Mesendoderm (in vitro differentiated cells): ENCODE data around the gene KCNJ11. TPM values are rescaled to one million over a fixed set of nuclear protein-coding genes. Genes with fewer than 3 reads are reported as not detected.
A peak's percentile ranks its signal among the peaks of the same experiment; 100 is the strongest.

Experiments used
- DNase-seq: peaks from one replicate; pipeline ENCODE4 v3.0.0; 2013
- H2AK5ac ChIP-seq: 2 replicates; pipeline ENCODE4 v1.6.1; 2013; ENCODE audit warnings: low read length, inconsistent platforms
- H2BK120ac ChIP-seq: 2 replicates; pipeline ENCODE4 v1.6.1; 2013; ENCODE audit warnings: low read depth, mild to moderate bottlenecking, low read length, moderate library complexity, mixed read lengths
- H2BK15ac ChIP-seq: replicated peaks from 2 replicates; pipeline ENCODE4 v1.6.1; 2013; ENCODE audit warnings: low read depth, mild to moderate bottlenecking, moderate library complexity
- H2BK5ac ChIP-seq: 2 replicates; pipeline ENCODE4 v1.6.1; 2013; ENCODE audit warnings: low read length, inconsistent platforms
- H3K18ac ChIP-seq: 2 replicates; pipeline ENCODE4 v1.6.1; 2013; ENCODE audit warnings: mild to moderate bottlenecking, low read length, mixed read lengths
- H3K23ac ChIP-seq: one replicate; pipeline ENCODE4 v1.6.1; 2013; ENCODE audit warnings: low read length
- H3K27ac ChIP-seq: 2 replicates; pipeline ENCODE4 v1.5.1; 2013; ENCODE audit warnings: low read depth, mild to moderate bottlenecking, inconsistent platforms, low read length, moderate library complexity
- H3K27me3 ChIP-seq: 2 replicates; pipeline ENCODE4 v1.6.1; 2013; ENCODE audit warnings: low read length, control low read depth, mild to moderate bottlenecking, inconsistent platforms; ENCODE audit not compliant: insufficient read depth, poor library complexity
- H3K36me3 ChIP-seq: 2 replicates; pipeline ENCODE4 v1.6.1; 2013; ENCODE audit warnings: low read length, inconsistent platforms; ENCODE audit not compliant: control insufficient read depth, insufficient read depth
- H3K4ac ChIP-seq: one replicate; pipeline ENCODE4 v1.6.1; 2013; ENCODE audit warnings: low read depth, mild to moderate bottlenecking, low read length, moderate library complexity
- H3K4me1 ChIP-seq: 2 replicates; pipeline ENCODE4 v1.6.1; 2013; ENCODE audit warnings: low read depth, low read length, inconsistent platforms; ENCODE audit not compliant: control insufficient read depth
- H3K4me2 ChIP-seq: 2 replicates; pipeline ENCODE4 v1.6.1; 2013; ENCODE audit warnings: low read length
- H3K4me3 ChIP-seq: 2 replicates; pipeline ENCODE4 v1.5.1; 2013; ENCODE audit warnings: mild to moderate bottlenecking, low read length
- H3K56ac ChIP-seq: one replicate; pipeline ENCODE4 v1.6.1; 2013; ENCODE audit warnings: low read length
- H3K79me1 ChIP-seq: 2 replicates; pipeline ENCODE4 v1.6.1; 2013; ENCODE audit warnings: low read length, inconsistent platforms
- H3K79me2 ChIP-seq: 2 replicates; pipeline ENCODE4 v1.6.1; 2013; ENCODE audit warnings: mild to moderate bottlenecking, low read length; ENCODE audit not compliant: control insufficient read depth, insufficient read depth
- H3K9ac ChIP-seq: 2 replicates; pipeline ENCODE4 v1.6.1; 2013; ENCODE audit warnings: low read length, inconsistent platforms
- H4K5ac ChIP-seq: one replicate; pipeline ENCODE4 v1.6.1; 2013; ENCODE audit warnings: low read length
- H4K8ac ChIP-seq: one replicate; pipeline ENCODE4 v1.6.1; 2013; ENCODE audit warnings: low read depth, mild to moderate bottlenecking, control low read depth, low read length, moderate library complexity
- WGBS: extraction: QIAGEN DNeasy Blood & Tissue Kit; methylation state at CpG from one replicate; pipeline ENCODE4 v1.1.7; 2013; ENCODE audit warnings: low lambda C conversion rate, missing lambda C conversion rate; ENCODE audit not compliant: insufficient coverage; ENCODE audit errors: extremely low coverage; 5-methylcytosine and 5-hydroxymethylcytosine counted together
- polyA plus RNA-seq, 2 experiments: library from polyadenylated mRNA; stranded (reverse); fragments of 200-250 nt; gene quantifications; one replicate each; pipeline ENCODE4 v1.2.3, GENCODE V29; 2013

KCNJ11 gene
- polyA plus RNA-seq (2013, experiment 1 of 2), result 0.65 TPM
- polyA plus RNA-seq (2013, experiment 2 of 2), result 0.91 TPM

DNA sequence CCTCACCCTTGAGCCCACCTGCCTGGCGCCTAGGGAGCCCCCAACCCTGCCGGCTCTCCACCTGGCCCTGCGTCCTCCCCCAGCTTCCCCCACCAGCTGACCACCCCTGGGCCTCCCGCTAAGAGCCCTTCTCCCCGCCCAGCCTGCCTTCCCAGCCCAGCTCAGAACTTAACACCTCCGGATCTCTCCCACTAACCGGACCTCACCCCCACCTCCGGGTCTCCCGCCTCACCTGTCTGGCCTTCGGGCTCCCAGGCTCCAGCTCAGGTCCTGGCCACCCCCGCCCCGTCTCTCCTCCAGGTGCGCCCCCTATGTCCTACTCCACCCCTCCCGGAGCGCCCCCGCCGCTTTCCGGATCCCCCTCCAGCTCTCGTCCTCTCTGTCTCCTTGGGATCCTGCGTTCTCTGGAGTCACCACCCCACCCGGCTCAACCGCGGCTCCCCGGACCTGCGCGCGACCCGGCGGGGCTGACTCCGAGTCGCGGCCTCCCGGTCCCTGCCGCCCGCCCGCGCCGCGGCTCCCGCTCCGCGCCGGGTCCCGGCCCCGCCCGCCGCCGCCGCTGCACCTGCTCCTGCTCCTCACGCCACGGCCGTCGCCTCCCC is at the start of gene KCNJ11:
Gene KCNJ11 (minus strand): TSS at position 51 of the 602 bp plus-strand sequence. CDS start 568 bp downstream, outside the sequence.
- Histone ChIP-seq H2AK5ac (no peak within 1 kb of the TSS), H4K8ac (no peak within 1 kb of the TSS), H3K4ac (no peak within 1 kb of the TSS), H3K27me3 (no peaks in the 10 kb centered on the region), H2BK15ac (no peak within 1 kb of the TSS), H3K9ac (peak within 1 kb of the TSS; percentile 64), H4K5ac (no peak within 1 kb of the TSS), H3K79me1 (no peaks in the 10 kb centered on the region), H3K27ac (no peak within 1 kb of the TSS), H2BK120ac (no peak within 1 kb of the TSS), H3K23ac (no peak within 1 kb of the TSS), H3K4me1 (no peaks in the 10 kb centered on the region), H3K18ac (no peak within 1 kb of the TSS), H3K4me3 (peak within 1 kb of the TSS; percentile 39), H3K36me3 (no peaks in the 10 kb centered on the region), H2BK5ac (no peak within 1 kb of the TSS), H3K79me2 (no peaks in the 10 kb centered on the region), H3K4me2 (peak within 1 kb of the TSS; percentile 66), H3K56ac (peak within 1 kb of the TSS; percentile 89)
- WGBS, result no CpG with 5 or more reads among the region's 53 CpGs
- DNase-seq, result peak; percentile 30

- no peak for DNase-seq
- Histone ChIP-seq H3K18ac (no peak overlapping the region), H2BK15ac (no peak overlapping the region), H3K4me1 (no peaks in the 10 kb centered on the region), H2AK5ac (no peak overlapping the region), H3K4me2 (no peak overlapping the region), H3K4me3 (no peak overlapping the region), H4K8ac (no peak overlapping the region), H3K27ac (no peak overlapping the region), H3K79me2 (no peaks in the 10 kb centered on the region), H2BK5ac (no peak overlapping the region), H3K9ac (no peak overlapping the region), H3K23ac (no peak overlapping the region), H3K4ac (no peak overlapping the region), H2BK120ac (no peak overlapping the region), H4K5ac (no peak overlapping the region), H3K79me1 (no peaks in the 10 kb centered on the region), H3K56ac (no peak overlapping the region), H3K27me3 (no peaks in the 10 kb centered on the region), H3K36me3 (no peaks in the 10 kb centered on the region)
- no CpG with 5 or more reads among the region's 3 CpGs for WGBS
Measured at GRCh38 chr11:17437366-17437765, 48.9 kb upstream of the KCNJ11 start.

- no peaks in the 10 kb centered on the region for H3K4me1 ChIP-seq
Measured at GRCh38 chr11:17434108-17434507, 45.6 kb upstream of the KCNJ11 start.

GRCh38 chr11:17432002-17432401 is 43.5 kb upstream of the KCNJ11 start:
- H2BK120ac ChIP-seq, result no peak overlapping the region
- no peak overlapping the region for H3K4ac ChIP-seq
- H3K18ac ChIP-seq, result no peak overlapping the region
- H4K5ac ChIP-seq, result no peak overlapping the region
- no peak overlapping the region for H3K27ac ChIP-seq
- DNase-seq, result no peak
- no peaks in the 10 kb centered on the region for H3K27me3 ChIP-seq
- WGBS, result no CpG with 5 or more reads among the region's 7 CpGs
- no peaks in the 10 kb centered on the region for H3K79me2 ChIP-seq
- H2BK15ac ChIP-seq, result no peak overlapping the region
- H3K23ac ChIP-seq, result no peak overlapping the region
- H3K4me1 ChIP-seq, result no peaks in the 10 kb centered on the region
- no peak overlapping the region for H3K56ac ChIP-seq
- no peak overlapping the region for H3K4me2 ChIP-seq
- no peak overlapping the region for H3K9ac ChIP-seq
- no peak overlapping the region for H3K4me3 ChIP-seq
- H4K8ac ChIP-seq, result no peak overlapping the region
- no peaks in the 10 kb centered on the region for H3K79me1 ChIP-seq
- no peak overlapping the region for H2BK5ac ChIP-seq
- H2AK5ac ChIP-seq, result no peak overlapping the region
- H3K36me3 ChIP-seq, result no peaks in the 10 kb centered on the region

More at GRCh38 chr11:17434108-17434507, 45.6 kb upstream of the KCNJ11 start:
- H3K4me3 ChIP-seq, result no peak overlapping the region
- no peak overlapping the region for H4K5ac ChIP-seq
- no peak overlapping the region for H2BK15ac ChIP-seq
- no peak overlapping the region for H3K4me2 ChIP-seq
- no peak overlapping the region for H3K4ac ChIP-seq
- DNase-seq, result no peak
- no peaks in the 10 kb centered on the region for H3K27me3 ChIP-seq
- H3K36me3 ChIP-seq, result no peaks in the 10 kb centered on the region
- H3K18ac ChIP-seq, result no peak overlapping the region
- no CpG with 5 or more reads among the region's 4 CpGs for WGBS
- H2BK5ac ChIP-seq, result no peak overlapping the region
- no peak overlapping the region for H4K8ac ChIP-seq
- H3K27ac ChIP-seq, result no peak overlapping the region
- H3K56ac ChIP-seq, result no peak overlapping the region
- H3K23ac ChIP-seq, result no peak overlapping the region
- no peaks in the 10 kb centered on the region for H3K79me2 ChIP-seq
- H2AK5ac ChIP-seq, result no peak overlapping the region
- no peak overlapping the region for H2BK120ac ChIP-seq
- no peaks in the 10 kb centered on the region for H3K79me1 ChIP-seq
- no peak overlapping the region for H3K9ac ChIP-seq

DNA sequence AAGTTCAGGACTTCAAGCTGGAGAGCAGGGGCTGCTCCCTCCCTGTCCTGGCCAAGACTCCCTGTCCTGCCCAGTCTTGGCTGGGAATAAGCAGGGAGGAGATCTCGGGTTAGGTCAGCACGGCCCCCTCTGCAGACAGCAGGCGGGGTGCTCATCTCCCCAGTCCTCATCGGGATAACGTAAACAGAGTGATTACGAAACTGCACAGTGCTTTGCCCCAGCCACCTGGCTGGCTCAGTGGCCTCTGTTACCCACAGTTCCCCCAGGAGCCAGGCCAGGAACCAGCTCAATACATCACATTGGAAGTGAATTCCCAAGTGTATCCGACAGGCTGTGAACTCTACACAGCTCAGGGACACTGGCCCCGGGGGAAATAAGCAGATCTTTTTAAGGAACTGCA is 42.7 kb upstream of the KCNJ11 start:
- Histone ChIP-seq H3K9ac (no peak overlapping the region), H4K8ac (no peak overlapping the region), H3K18ac (no peak overlapping the region), H3K36me3 (no peaks in the 10 kb centered on the region), H3K56ac (no peak overlapping the region), H2BK15ac (no peak overlapping the region), H3K27me3 (no peaks in the 10 kb centered on the region), H2BK5ac (no peak overlapping the region), H3K4ac (no peak overlapping the region), H3K27ac (no peak overlapping the region), H3K4me3 (no peak overlapping the region), H3K23ac (no peak overlapping the region), H2BK120ac (no peak overlapping the region), H4K5ac (no peak overlapping the region), H3K79me1 (no peaks in the 10 kb centered on the region), H3K4me2 (no peak overlapping the region), H3K79me2 (no peaks in the 10 kb centered on the region), H2AK5ac (no peak overlapping the region), H3K4me1 (no peaks in the 10 kb centered on the region)
- no peak for DNase-seq
- no CpG with 5 or more reads among the region's 8 CpGs for WGBS

DNA sequence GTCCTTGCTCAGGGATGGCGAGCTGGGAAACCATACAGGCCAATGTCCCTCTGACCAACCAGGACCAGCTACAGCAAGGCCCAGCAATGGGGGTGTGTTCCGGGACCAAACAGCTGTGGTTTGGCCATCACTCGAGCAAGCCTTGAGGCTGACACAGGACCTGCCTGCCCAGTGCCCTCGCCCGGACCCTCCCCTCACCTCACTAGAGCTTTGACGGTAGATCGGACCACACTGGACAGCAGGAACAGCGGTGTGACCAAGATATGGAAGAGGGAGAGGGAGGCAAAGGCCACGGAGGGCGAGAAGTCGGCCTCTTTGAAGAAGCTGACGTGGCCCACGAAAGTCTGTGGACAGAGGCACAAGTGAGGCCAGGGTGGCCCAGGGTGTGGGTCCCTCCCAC is 42.2 kb upstream of the KCNJ11 start:
- no peak overlapping the region for H4K8ac ChIP-seq
- no peak overlapping the region for H3K4ac ChIP-seq
- no peaks in the 10 kb centered on the region for H3K36me3 ChIP-seq
- no peak for DNase-seq
- H3K9ac ChIP-seq, result no peak overlapping the region
- no peak overlapping the region for H2AK5ac ChIP-seq
- H3K18ac ChIP-seq, result no peak overlapping the region
- no peak overlapping the region for H3K23ac ChIP-seq
- H3K79me2 ChIP-seq, result no peaks in the 10 kb centered on the region
- H3K79me1 ChIP-seq, result no peaks in the 10 kb centered on the region
- H3K27me3 ChIP-seq, result no peaks in the 10 kb centered on the region
- H3K4me1 ChIP-seq, result no peaks in the 10 kb centered on the region
- no peak overlapping the region for H4K5ac ChIP-seq
- H2BK120ac ChIP-seq, result no peak overlapping the region
- no peak overlapping the region for H2BK15ac ChIP-seq
- H2BK5ac ChIP-seq, result no peak overlapping the region
- WGBS, result no CpG with 5 or more reads among the region's 13 CpGs
- no peak overlapping the region for H3K4me3 ChIP-seq
- H3K27ac ChIP-seq, result no peak overlapping the region
- H3K56ac ChIP-seq, result no peak overlapping the region
- no peak overlapping the region for H3K4me2 ChIP-seq
